Suppressor macrophage treated with lipopolysaccharide for 1 hour (primary cell): ENCODE data around the gene TBX6.
"Not testable (repeated sequence)": the region's sequence is repeated elsewhere in the genome, so short reads cannot be mapped to it uniquely, and the experiment has no call there.

Experiments
- DNase-seq, 3 donors: peaks; one replicate each; pipeline ENCODE4 v3.0.0-alpha.2; 2020 to 2022

Gene TBX6

DNA sequence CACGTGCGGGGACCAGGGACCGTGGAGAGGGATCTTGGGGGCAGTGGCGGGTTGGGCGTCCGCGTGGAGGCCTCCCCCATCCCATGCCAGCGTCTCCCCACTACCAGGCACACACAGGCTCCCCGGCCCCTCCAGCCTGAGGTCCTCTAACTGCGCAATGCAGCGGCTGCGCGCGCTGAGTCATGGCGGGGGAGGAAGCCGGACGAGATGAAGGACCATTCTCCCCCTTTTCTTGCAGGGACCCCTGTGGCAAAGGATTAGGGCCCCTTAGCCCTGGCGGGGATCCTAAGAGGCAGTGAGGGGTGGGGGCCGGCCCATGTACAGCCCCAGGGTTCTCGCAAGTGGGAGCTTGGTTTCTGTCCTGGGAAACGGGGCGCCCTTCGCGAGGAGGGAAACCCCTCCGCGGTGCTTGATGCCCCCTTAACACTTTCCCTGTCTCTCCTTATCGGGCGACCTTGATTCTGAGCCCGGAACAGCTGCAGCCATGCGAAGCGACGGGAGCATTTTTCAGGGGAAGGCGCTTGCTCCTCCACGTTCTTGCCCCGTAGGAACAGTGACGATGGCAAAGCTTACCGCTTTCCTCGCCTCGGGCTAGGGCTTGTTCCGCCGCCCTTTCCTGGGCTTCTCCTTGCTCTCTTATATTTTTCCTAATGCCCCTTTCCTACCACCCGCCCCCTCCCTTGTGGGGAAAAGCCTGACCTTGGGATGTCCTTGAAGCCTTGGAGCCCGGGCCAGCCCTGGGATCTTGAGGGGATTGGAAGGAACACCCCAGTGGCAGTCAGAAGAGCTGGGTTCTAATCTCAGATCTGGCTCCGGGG is 25.6 kb downstream of the TBX6 start:
- DNase-seq: peak; percentile 78 to 87 (median 83)

DNA sequence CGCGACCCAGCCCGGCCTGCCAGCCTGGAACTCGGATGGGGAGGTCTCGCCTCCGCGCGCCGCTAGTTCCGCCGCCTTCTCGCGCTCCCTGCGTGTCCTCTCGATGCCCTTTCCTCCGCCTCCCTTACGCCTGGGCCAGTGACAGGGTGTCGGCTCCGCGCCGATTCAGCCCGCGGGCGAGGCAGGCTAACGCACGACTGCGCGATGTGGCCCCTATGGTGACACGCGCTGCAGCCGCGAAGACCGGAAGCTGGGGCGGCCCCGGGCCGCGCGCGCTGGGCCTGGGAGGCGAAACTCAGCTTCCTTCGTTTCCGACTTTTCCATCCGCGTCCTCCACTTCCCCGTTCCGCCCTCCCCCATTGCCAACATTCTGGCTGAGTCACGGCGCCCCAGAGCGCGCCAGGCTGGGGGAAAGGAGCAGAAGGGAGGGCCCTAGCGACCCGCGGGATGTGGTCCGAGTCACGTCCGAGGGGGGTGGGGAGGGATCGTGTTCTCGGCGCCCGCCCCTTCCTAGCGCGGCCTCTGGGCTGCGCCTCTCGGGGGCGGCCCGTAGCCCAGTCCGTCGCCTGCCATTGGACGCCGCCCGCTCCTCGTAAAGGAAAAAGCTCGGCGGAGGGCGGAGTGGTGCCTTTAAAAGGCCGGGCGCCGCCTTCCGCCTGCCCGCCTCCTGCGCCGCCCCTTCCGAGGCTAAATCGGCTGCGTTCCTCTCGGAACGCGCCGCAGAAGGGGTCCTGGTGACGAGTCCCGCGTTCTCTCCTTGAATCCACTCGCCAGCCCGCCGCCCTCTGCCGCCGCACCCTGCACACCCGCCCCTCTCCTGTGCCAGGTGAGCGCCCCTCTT is 26.4 kb downstream of the TBX6 start, which contains the start of gene ALDOA:
Gene ALDOA (plus strand): TSS at position 659 of the 841 bp plus-strand sequence. CDS start 1,138 bp downstream, outside the sequence.
- DNase-seq: peak; percentile 99

GRCh38 chr16:30064729-30065101 is 27.0 kb downstream of the TBX6 start:
- no peak for DNase-seq

DNA sequence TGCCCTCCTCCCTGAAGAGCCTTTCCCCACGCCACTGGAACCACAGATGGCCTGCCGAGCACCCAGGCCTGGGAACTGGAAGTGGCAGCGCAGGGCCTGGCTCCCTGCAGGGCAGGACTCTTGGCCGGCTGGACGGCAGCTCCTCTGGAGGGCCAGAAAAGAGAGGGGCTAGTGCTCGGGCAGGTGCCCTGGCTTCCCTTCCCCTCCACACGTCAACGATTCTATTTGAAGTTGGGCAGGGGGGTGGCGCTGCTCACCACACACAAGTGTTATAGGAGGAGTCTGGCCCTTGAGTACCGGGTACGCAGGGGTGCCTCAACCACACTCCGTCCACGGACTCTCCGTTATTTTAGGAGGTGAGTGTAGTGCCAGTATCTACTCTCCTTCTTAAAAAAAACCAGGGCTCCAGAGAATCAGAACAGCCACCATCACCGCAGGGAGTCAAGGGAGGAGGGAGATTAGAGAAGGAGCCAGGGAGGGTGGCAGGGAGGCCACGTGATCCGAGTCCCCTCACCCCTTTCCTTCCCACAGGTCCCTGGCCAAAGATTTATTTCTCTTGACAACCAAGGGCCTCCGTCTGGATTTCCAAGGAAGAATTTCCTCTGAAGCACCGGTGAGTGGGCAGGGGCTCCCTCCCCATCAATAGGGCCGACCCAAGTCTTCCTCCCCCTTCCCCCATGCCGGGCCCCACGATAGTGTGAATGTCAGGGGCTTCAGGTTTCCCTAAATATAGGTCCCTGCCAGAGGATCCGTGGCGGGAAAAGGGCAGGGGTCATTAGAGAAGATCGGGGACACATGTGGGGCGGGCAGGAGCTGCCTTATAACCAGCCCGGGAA is 27.6 kb downstream of the TBX6 start:
- DNase-seq: peak; percentile 52 to 71 (median 53)

- no peak for DNase-seq
These were observed 28.3 kb downstream of the TBX6 start for GRCh38 chr16:30063278-30063892.

DNA sequence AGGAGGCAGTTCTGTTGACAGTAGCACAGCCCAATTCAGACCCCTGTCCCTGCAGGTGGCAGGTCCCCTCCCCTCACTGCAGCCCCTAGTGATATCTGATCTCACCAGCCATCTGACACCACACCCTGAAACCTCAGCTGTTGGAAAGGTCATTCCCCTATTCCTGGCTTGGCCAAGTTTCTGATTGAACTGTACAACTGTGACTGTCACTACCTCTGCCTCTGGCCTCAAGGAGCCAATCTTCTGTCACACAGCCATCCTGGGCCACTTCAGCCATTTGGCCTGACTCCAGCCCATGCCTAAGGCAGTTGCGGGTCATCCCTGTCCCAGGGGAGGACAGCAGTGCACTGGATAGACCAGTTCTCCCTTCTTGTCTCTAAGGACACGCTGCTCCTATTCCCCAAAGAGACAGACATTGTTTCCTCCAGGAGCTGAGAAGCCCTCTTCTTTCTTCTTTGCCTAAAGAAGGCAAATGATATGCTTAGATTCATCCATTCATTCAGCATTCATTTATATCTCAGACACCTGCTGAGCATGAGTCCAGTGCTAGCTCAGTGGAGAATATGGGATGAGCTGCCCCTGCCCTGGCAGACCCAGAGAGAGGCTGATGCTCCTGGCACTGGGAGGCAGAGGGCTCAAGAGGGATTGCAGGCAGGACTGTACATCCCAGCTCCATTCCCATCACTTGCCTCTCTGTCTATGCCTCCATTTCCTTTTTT is 30.7 kb downstream of the TBX6 start:
- DNase-seq: no peak

DNA sequence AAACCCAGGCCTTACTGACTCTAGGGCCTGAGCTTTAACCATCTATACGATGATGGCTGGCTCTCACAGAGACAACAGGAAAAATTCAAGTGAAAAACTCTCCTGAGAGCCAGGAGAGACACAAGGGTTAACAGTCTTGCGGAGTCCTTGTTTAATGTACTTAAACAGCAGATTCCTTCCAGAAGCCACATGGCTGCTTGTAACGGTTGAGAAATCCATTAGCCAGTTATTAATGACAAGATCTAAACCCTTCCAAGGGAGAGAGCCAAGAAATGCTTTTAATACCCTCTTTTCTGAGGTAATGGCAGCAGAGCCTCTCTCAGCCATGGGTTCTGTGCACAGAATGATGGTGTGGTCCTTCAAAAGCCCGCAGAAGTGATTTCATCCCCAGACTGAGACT is 31.4 kb downstream of the TBX6 start:
- no peak for DNase-seq

GRCh38 chr16:30054959-30055553 is 36.7 kb downstream of the TBX6 start:
- DNase-seq: peak; percentile 49 to 73 (median 54)

DNA sequence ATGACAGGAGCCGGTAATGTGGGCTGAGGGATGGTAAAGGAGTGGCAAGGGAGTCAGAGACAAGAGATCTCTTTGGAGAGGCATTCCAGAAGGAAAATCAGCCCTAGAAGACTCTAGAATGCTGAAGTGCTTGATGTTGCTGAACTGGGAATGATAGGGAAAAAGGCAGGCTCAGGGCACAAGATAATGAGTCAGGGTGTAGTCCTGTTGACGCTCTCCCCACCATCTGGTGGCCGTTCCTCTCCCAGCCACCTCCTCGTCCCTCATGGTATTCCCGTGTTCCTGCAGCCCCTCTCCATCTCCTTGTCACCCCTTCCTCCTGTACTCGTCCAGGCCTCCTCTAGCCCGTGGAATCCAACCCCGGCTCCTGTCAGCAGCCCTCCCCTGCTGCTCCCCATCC is 37.3 kb downstream of the TBX6 start:
- no peak for DNase-seq

- peak; percentile 44 to 60 (median 59) for DNase-seq
These were observed 38.2 kb downstream of the TBX6 start for GRCh38 chr16:30053376-30054015.

DNA sequence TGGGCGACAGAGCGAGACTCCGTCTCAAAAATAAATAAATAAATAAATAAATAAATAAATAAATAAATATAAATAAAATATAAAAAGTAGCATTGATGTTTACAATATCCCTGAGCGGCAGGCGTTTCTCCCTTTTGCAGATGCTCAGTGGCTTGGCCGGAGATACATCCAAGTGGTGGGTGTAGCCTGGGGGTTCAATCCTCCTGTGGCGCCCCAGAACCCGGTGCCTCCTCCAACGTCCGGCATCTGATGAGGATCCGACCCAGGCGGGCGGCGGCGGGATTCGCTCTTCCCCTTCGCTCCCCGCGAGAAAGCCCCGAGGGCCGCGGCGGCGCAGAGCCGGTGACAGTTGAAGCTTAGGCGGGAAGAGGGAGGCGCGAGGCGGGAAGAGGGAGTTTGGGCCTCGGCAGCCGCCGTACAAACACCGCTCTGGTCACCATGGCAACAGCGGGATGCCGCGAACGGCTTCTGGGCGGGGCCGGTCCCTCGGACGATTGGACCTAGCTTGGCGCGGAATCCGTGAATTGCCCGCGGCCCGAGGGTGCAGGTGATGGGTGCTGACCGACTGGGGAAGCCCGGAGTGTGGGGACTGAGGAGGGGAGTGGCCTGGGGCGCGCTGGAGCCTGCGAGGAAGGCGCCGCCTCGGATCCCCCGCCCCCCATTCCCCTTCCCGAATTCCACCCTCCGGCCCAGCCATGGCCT is 38.9 kb downstream of the TBX6 start:
- peak; percentile 96 to 98 (median 98) for DNase-seq

- DNase-seq: peak in 1 of 3 donors; percentile 34
These were observed 40.2 kb downstream of the TBX6 start for GRCh38 chr16:30051518-30051917.

DNA sequence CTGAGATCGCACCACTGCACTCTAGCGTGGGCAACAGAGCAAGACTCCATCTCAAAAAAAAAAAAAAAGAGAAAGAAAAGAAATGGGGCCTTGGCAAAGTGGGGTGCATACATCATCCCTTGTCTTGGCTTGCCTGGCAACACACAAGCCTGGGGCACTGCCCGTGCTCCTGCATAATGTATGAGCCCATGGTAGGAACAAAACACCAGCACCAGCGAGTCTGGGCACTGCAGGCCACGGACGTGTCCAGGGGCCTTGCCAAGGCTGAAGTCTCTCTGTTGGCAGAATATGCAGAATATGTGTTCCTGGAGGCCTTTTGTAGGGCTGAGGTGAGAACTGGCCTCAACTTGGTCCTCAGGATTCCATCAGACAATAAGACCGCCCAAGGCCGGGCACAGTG is 41.9 kb downstream of the TBX6 start:
- DNase-seq: no peak

DNA sequence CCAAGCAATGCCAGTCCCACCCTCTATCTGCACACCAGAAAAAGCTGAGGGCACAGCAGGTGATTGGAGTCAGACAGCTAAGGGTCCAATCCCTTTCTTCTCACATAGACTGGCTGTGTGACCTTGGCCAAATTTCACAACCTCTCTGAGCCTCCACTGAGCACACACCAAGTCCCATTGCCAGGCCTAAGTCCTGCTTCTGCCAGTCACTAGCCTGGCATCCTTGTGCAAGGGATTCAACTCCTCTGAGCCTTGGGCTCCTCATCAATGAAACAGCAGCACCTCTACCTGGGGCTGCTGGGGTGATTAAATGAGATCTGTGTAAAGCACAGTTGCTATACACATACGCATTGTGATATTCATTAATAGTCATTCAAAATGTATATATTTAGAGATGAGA is 45.1 kb downstream of the TBX6 start:
- no peak for DNase-seq

GRCh38 chr16:30046178-30046577 is 45.5 kb downstream of the TBX6 start:
- DNase-seq: no peak

DNA sequence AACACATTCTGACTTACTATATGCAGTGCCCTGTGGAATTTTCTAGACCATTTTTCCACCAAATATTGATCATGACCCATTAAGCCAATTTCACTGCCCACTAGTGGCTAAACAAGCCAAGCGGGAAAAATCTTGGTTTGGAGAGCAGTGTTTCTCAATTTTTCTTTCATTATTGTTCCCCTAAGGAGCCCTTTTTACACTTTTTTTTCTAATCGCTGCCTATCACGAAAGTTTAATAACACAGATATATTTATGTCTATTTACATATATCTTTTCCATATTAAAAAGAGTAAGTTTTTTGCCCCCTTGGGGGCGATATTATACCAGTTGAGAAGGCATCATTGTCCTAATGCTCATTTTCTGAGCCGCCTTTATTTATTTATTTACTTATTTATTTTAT is 49.9 kb downstream of the TBX6 start:
- peak; percentile 65 to 69 (median 69) for DNase-seq

DNA sequence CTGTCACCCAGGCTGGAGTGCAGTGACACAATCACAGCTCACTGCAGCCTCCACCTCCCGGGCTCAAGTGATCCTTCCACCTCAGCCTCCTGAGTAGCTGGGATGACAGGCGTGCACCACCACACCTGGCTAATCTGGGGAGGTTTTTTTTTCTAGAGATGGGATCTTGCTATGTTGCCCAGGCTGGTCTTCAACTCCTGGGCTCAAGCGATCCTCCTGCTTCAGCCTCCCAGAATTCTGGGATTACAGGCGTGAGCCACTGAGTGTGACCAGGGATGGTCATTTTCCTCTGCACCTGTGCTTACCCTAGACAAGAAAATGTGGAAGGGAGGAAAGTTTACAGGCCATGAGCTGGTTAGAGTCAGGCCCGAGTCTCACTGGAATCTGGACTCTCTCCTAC is 51.0 kb downstream of the TBX6 start:
- DNase-seq: not testable (repeated sequence)

- DNase-seq: peak; percentile 18 to 62 (median 60)
These were observed 51.5 kb downstream of the TBX6 start for GRCh38 chr16:30040221-30040620.
